T follicular helper cell (primary cell): ENCODE results near the gene TKTL1.
"Not testable (repeated sequence)": the region's sequence is repeated elsewhere in the genome, so short reads cannot be mapped to it uniquely, and the experiment has no call there.

ENCODE experiments used
- DNase-seq: peaks from one replicate; pipeline ENCODE4 v3.0.0-alpha.2; 2020; ENCODE audit warnings: low read depth

TKTL1 gene

DNA sequence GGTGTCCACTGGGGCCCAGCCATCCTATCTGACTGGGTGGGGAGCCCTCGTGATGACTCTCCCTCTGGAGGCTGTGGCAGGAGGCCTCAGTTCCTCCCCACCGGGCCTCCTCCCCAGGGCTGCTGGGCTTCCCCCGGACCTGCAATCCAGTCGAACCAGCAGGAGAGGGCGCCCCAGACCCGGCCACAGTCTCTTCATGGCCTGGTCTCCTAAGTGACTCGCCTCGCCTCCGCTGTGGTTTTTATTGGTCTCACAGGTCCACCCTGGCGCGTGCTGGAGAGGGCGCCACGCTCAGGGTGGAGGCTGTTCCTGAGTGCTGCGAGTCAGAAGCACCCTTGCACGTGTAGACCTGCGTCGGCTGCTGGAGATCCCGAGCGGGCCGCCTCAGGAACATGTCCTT, 48.0 kb downstream of the TKTL1 start:
- DNase-seq = not testable (repeated sequence)

DNA sequence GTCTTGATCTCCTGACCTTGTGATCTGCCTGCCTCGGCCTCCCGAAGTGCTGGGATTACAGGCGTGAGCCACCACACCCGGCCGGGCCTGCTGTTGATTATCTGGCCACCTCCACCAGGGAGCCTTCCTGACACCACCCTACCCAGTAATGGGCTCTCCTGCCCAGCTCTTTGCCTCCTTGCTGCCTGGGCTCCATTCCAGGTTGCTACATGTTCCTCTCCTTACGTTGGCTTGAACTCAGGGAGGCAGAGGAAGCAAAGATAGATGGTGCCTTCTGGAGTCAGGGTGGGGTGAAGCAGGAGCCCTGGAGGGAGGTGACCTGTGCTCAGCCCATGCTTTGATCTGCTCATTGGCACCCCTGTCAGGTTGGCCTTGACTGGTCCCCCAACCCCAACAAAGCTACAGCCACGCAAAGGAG, 52.5 kb downstream of the TKTL1 start:
- no peak for DNase-seq

DNA sequence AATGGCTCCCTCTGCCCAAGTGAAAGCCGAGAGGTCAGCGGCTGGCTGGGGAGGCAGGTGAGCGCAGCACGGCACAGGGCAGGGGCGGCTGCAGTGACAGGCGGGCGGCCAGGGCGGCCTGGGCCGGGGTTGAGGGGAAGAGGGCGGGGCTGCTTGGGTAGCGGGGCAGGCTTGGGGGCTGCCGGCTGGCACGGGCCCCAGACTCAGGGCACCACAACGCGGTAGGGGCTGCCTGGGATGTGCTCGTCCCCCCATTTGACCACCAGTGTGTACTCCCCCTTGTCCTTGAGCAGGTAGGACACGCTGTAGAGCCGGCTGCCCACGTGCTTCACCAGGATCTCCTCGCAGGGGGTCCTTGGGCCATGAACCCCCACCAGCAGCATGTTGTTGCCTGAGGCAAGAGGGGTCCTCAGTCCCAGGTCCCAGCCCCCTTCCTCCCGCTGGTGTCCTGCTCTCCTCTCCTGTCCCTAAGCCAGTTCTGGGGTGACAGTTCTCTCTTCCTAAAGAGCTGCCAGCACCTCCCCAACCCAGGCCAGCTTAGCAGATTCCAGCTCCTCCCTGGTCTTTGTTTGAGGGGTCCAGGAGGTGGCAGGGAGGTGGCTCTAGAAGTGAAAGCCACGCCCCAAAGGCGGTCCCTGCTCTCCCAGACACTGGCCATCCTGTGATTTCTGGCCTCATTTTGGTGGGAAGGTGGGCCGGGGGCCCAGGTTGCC, 53.2 kb downstream of the TKTL1 start:
- no peak for DNase-seq

DNA sequence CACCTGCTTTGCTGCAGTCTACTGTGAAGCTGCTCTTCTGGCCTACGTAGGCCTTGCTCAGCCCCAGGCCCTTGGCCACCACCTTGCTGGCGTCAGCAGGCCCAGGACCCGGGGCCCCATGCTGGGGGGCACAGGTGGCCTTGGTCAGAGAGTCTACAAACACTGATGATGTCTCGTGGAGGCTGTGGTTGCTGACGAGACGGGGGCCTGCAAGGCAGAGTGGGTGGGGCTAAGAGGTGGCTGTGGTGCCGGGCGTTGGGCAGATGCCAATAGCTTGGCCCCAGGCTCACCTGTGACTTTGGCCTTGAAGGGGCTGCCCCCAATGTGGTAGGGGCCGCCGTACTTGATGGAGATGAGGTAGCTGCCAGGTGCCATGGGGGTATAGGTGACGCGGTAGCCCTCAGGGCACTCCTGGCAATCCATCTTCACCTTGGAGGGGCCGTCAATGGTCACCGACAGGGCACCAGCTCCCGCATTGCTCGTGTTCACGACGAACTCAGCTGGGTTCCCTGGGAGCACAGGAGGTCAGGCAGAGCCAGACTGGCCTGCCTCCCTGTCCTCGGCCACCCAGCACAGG, 53.9 kb downstream of the TKTL1 start:
- no peak for DNase-seq

DNA sequence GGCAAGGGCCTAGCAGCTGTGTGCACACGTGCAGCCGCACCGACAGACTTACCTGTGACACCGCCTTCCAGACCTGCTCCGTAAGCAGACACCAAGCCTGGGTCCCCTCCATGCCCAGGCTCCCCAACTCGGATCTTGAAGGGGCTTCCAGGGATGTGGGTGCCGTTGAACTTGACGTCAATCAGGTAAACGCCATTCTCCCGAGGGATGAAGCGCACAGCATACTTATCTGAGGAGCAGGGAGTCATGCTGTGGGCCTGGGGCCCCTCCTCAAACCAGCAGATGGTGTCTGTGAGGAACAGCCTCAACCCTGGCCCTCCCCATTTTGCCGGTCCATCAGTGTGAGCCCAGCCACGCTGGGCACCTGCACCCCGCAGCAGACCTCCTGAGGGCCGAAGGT, 54.4 kb downstream of the TKTL1 start:
- DNase-seq = no peak

DNA sequence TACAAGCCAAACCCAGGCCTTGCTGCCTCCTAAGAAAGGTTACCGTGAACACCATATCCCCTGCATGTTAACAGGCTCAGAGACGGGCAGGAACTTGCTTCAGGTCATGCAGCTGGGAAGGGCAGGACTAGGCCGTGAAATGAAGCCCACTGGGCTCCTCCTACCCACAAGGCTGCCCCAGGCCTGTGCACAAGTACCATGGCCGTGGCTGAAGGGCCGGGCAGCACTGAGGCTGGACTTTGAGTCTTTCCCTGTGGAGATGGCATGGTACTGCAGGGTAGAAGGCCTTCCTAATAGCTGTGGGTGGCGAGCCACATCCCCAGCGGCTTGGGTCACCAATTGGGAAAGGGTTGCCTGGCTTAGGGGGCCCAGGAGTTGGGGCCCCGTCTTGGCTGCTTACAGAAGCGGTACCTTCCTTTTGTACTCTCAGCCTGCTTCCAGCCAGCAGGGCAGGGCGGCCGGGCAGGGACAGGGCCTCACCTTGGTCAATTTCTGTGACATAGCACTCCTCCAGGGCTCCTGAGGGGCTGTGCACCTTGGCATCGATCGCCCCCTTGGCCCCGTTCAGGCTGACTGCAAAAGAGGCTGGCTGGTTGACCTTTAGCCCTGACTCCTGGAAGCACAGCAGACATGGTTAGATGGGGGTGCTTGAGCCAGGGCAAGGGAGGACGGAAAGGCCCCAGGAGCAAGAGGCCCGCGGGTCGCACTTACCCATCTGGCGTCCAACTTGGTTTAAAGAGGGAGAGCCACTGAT, 55.0 kb downstream of the TKTL1 start:
- DNase-seq = no peak

DNA sequence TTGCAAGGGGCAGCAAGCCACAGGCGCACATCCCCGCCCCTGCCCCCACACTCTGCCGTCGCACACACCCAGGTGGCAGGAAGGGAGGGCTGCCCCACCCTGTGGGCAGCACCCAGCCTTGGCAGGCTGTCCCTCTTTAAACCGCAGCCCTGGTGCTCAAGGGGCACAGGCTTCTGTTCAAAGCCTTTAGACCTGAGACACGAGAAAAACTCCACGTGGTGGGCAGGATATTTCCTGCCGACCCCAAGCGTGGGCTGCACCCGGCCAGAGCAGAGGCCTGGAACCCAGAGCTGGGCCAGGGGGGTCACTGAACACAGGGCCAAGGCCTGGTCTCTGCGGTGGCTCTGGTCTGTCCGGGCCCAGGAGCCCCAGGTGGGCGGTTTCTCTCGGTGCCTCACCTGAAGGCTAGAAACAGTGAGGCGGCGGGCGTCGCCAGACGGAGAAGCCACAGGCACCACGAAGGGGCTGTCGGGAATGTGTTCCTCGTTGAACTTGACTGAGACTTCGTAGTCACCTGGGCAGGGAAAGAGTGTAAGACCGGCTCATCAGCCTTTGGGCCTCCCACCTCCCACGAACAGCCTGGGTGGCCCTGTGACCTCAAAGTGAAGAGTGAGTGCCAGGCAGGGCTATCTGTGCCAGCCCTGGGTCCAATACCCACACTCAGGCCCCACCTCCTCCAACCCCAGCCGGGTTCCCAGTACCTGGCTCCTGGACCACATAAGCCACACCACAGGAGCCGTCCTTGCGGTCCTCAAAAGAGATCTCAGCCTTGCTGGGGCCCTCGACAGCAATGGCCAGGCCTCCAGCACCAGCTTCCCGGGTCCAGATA, 55.8 kb downstream of the TKTL1 start:
- DNase-seq = no peak

DNA sequence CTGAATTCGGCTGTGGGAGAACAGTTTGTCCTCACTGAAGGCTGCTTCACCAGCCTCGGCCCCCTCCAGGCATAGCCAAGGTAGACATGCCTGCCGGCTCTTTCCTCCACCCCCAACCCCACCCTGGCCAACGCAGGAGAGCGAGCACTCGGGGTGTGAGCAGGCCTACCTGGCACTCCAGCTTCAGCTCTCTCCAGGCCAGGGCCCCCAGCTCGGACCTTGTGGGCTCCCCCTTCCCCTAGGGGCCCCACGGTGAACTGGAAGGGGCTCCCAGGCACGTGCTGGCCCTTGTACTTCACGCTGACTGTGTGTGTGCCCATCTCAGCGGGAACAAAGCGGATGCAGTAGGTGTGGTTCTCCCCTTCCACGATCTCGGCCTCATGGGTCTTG, 56.4 kb downstream of the TKTL1 start:
- DNase-seq = no peak

DNA sequence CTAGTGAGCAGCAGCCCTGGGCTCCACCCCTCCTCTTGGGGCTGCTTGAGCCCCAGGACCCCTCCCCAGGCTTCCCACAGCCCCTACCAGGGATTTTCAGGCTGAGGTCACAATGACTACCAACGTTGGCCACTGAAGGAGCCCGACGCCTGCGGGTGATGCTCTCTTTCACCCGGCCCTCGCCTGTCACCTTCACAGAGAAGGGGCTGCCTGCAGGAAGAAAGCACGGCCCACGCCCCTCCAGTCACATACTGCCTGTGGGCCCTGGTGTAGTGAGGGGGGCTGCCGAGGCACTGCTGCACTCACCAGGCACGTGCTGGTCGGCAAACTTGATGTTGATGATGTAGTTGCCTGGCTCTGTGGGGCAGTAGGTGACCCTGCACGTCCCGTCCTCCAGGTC, 56.9 kb downstream of the TKTL1 start:
- DNase-seq = no peak

DNA sequence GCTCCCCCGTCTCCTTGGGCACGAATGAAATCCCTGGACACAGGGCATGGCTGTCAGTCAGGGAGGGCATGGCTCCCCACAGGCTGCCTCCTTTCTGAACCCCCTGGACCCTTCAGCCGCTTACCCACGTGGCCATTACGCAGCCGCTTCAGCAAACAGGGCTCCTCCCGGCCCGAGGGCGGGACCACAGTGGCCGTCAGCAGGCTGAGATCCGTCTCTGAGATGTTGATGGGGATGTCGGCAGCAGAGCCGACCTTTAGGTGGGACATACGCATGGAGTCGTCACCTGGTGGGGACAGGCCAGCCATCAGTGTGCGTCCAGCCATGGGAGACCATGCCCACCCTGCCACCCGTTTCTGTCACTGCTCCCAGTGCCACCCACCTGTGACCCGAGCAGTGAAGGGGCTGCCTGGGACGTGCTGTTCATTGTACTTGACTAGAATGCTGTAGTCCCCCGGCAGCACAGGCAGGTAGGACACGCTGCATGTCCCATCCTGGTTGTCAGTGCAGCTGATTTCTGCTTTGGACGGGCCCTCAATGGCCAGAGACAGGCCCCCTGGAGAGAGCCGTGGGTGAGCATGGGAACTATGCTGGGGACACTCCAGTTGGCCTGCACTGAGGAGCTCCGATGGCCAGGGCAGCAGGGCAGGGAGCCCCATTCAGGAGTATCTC, 57.7 kb downstream of the TKTL1 start:
- no peak for DNase-seq

DNA sequence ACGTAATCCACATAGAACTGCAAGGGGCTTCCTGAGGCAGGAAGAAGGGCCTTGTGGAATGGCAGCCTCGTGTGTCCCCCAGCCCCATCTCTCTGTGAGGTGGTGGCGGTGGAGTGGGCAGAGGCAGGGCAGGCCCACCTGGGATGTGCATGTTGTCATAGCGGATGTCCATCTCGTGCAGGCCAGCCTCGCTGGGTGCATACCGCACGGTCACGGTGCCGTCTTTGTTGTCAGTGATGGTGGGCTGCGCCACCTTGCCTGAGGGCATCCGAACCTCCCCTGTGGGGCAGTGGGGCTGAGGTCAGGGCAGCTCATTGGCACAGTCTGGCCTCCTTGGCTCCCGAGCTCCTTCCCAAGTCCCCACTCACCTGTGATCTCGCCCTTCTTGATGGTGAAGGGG, 58.4 kb downstream of the TKTL1 start:
- DNase-seq = no peak

DNA sequence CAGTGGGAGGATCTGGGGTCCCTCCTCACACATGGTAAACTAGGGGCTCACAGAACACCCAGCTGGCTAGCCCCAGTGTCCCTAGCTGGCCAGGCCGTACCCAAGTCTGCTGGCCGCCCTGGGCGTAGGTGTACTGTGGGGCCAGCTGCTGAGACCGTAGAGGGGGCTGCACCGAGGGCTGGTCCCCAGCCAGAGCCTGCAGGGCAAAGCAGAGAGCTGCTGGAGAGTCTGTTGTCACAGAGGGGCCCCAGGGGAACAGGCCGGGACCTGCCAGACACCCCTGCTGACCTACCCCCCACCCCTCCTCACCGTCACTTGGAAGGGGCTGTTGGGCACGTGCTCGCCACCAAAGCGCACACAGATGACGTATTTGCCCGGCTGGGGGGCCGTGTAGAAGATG, 58.9 kb downstream of the TKTL1 start:
- DNase-seq = no peak

DNA sequence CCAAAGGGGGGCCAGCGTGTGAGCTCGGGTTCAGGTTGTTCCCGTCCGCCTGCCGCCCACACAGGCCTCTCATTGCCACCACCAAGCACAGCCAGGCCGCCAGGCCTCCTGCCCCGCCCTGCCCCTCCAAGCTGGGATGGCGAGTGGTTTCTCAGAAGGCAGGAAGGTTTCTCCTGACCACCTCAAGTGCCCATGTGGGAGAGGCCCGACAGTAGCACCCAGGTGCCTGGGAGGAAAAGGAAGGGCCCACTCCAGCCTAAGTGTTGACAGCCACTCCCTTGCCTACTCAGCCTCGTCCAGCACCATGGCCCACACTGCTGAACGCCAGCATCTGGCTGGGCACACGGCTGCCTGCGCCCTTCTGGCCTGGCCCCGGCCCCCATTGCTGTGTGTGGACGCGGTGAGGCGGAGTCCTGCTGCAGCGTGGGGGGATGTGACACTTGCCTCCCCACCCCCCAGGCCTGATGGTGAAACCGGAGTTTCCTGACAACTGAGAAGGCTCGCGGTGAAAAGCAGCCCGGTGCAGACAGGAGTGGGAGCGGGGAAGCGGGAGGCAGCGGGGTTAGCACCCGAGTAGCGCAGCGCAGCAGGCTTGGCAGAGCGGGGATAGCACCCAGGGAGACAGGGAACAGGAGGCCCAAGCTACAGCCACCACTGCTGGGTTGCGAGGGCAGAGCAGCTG, 59.6 kb downstream of the TKTL1 start:
- DNase-seq = no peak

DNA sequence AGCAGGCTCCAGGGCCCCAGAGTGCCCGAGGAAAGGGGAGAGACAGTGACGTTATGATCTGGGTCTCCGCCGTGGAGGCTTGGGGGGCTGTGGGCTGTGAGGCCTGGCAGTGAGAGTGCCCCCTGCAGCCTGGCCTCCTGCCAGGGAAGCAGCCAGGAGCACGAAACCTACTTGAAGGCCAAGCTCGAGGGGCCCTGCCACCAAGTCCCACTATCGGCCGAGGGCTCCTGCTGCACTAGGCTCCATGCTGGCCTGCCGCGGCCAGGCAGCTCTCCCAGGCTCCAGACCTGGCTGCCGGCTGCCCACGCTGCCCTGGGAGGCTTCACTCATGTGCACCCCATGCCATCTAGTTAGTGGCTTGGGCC, 60.2 kb downstream of the TKTL1 start:
- no peak for DNase-seq

DNA sequence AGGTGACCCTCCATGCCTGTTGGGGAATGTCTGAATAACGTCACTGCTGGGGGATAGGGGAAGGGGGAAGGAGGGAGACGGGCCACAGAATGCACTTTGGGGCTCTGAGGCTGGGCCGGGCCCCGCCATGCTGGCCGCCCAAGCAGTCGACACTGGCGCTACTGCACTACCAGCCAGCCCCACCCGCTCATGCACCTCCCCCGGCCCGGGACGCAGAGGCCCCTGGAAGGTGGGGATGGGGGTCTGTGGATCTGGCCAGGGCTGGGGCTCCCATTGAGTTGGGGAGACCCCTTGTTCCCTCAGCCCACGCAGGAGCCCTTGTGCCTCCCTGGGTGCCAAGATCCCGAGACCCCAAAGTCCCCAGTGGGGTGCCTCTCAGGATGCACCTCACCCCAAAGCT, 61.0 kb downstream of the TKTL1 start:
- no peak for DNase-seq

DNA sequence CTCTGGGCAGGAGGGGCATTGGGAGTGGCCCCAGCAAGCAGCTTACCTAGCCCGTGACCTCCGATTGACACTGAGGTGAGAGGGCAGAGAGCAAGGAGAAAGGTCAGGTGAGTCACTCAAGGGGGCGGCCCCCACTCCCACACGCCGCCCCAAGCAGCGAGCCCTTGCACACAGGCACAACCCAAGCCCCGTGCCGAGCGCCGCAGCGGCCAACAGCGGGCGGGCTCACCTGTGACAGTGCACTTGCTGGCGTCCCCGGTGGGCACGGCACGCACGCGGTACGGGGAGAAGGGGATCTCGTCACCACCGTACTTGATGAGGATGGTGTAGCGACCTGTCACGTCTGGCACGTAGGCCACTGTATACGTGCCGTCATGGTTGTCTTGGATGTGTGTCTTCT, 61.6 kb downstream of the TKTL1 start:
- DNase-seq = no peak

DNA sequence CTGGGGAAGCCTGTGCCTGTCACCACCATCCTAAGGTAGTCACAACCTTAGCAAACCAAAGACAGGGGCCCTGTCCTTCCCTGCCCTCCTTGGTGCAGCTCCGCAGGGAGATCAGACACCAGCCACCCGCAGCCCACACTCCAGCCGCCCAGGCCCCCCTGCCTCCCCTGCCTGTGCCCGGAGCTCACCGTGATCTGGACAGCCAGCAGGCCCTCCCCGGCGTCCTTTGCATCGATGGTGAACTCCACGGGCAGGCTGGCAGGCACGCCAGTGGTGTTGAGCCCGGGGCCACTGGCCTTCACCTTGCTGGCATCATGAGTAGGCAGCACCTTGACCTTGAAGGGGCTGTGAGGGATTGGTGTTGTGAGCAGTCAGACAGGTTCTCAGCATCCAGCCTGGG, 62.4 kb downstream of the TKTL1 start:
- no peak for DNase-seq

DNA sequence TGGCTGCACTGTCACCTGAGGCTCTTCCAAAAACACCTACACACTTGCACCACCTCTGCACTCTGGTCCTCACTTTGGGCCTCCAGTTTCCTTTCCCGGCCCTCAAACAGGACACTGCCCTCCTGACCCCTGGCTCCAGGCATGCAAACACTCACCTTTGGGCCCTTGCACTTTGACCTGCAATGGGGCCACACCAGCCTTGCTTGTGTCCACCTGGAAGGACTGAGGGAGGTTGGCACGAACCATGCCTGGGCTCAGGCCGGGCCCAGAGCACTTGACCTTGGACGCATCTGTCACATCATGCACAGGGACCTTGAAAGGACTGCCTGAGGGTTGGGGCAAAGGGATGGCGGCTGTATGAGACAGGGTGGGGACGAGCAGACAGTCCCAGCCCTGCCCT, 63.2 kb downstream of the TKTL1 start:
- DNase-seq = no peak

DNA sequence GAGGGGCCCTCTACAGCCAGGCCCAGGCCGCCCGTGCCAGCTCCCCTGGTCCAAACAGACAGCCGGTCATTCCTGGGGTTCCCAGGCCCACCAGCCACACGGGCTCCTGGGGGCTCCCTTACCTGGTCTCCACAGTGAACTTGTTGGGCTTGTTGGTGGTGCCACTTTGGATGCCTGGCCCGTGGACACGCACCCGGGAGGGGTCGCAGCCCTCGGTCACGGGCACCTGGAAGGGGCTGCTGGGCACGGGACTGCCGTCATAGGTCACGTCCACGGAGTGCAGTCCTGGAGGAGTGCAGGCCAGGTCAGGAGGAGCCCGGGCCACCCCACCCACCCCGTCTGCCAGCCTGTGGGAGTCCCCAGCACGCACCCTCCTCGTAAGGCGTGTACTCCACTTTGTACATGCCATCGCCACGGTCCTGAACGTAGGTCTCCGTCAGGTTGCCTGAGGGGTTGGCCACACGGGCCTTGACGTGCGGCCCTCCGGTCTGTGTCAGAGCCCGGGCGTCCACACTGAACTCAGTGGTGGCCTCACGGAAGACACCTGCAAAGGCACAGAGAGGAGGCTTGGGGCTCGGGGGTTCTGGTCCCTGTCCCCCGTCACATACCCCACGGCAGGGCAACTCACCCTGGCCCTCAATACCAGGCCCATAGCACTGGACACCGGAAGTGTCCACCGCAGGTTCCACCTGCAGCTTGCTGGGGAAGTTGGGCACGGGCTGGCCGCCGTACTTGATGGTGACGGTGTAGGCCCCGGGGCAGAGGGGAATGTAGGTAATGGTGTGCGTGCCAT, 64.0 kb downstream of the TKTL1 start:
- no peak for DNase-seq

DNA sequence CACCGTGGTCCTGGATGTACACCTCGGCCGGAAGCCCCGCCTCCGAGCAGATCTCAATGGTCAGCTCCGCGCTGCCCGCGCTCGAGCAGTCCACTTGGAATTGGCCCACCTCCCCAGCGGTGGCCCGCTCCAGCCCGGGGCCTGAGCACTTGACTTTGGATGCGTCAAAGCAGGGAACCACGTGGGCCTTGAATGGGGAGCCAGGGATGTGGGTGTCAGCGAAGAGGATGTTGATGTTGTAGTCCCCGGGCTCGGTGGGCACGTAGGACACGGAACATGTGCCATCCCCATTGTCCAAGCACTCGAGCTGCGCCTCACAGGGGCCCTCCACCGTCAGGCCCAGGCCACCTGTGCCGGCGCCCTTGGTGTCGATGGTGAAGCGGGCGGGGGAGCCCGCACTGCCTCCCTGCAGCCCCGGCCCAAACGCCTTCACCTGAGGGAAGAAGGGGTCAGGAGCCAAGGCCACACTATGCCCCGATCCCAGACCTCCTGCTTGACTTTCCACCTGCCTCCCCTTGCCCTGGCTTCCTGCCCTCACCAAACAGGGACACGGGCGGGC, 64.6 kb downstream of the TKTL1 start:
- no peak for DNase-seq
